HL-60 (cell line): ENCODE data around the gene ZNF462.

Experiments
- DNase-seq, 2 experiments: peaks; one replicate each; pipeline ENCODE4 v3.0.0-alpha.2; 2010 to 2020; ENCODE audit warnings: low read depth in 1 of 2, low spot score in 1 of 2
- H3K27ac ChIP-seq: fragments of 250-450 bp; sonication (Bioruptor Pico); replicated peaks from 2 replicates; pipeline ENCODE4 v1.5.1; 2020; ENCODE audit warnings: mild to moderate bottlenecking, moderate library complexity
- H3K27me3 ChIP-seq: fragments of 250-450 bp; sonication (Bioruptor Pico); 2 replicates; pipeline ENCODE4 v1.5.1; 2021; ENCODE audit warnings: mild to moderate bottlenecking, moderate library complexity; ENCODE audit not compliant: insufficient read depth, poor library complexity, severe bottlenecking
- H3K4me3 ChIP-seq: replicated peaks from 2 replicates; pipeline ENCODE4 v1.5.1; 2011; ENCODE audit warnings: mild to moderate bottlenecking, control low read depth, low read length; ENCODE audit not compliant: insufficient read depth
- GABPA ChIP-seq: IDR thresholded peaks from 2 replicates; pipeline ENCODE4 v1.6.1; 2012; ENCODE audit warnings: low read depth
- POLR2AphosphoS5 ChIP-seq: IDR thresholded peaks from 2 replicates; pipeline ENCODE4 v1.6.1; 2012; ENCODE audit warnings: low read depth
- SPI1 ChIP-seq: IDR thresholded peaks from 2 replicates; pipeline ENCODE4 v1.6.1; 2012; ENCODE audit warnings: low read depth, mild to moderate bottlenecking, borderline replicate concordance
- TF ChIP-seq, protein P1 (sequence below): IDR thresholded peaks from 2 replicates; pipeline ENCODE4 v1.6.1; 2012; ENCODE audit warnings: low read depth; ENCODE audit not compliant: insufficient replicate concordance
- TF ChIP-seq, protein P2 (sequence below): IDR thresholded peaks from one replicate; pipeline ENCODE4 v1.5.1; 2011; ENCODE audit warnings: low read length, control low read depth, inconsistent platforms; ENCODE audit not compliant: insufficient read depth

The ZNF462 gene

GRCh38 chr9:106911951-106912350 is 49.0 kb downstream of the ZNF462 start:
- DNase-seq: no peak
- TF ChIP-seq GABPA: no peak
- TF ChIP-seq POLR2AphosphoS5: no peak
- no peak for TF ChIP-seq SPI1
- TF ChIP-seq, protein P1, sequence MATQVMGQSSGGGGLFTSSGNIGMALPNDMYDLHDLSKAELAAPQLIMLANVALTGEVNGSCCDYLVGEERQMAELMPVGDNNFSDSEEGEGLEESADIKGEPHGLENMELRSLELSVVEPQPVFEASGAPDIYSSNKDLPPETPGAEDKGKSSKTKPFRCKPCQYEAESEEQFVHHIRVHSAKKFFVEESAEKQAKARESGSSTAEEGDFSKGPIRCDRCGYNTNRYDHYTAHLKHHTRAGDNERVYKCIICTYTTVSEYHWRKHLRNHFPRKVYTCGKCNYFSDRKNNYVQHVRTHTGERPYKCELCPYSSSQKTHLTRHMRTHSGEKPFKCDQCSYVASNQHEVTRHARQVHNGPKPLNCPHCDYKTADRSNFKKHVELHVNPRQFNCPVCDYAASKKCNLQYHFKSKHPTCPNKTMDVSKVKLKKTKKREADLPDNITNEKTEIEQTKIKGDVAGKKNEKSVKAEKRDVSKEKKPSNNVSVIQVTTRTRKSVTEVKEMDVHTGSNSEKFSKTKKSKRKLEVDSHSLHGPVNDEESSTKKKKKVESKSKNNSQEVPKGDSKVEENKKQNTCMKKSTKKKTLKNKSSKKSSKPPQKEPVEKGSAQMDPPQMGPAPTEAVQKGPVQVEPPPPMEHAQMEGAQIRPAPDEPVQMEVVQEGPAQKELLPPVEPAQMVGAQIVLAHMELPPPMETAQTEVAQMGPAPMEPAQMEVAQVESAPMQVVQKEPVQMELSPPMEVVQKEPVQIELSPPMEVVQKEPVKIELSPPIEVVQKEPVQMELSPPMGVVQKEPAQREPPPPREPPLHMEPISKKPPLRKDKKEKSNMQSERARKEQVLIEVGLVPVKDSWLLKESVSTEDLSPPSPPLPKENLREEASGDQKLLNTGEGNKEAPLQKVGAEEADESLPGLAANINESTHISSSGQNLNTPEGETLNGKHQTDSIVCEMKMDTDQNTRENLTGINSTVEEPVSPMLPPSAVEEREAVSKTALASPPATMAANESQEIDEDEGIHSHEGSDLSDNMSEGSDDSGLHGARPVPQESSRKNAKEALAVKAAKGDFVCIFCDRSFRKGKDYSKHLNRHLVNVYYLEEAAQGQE: no peak
- TF ChIP-seq, protein P2, sequence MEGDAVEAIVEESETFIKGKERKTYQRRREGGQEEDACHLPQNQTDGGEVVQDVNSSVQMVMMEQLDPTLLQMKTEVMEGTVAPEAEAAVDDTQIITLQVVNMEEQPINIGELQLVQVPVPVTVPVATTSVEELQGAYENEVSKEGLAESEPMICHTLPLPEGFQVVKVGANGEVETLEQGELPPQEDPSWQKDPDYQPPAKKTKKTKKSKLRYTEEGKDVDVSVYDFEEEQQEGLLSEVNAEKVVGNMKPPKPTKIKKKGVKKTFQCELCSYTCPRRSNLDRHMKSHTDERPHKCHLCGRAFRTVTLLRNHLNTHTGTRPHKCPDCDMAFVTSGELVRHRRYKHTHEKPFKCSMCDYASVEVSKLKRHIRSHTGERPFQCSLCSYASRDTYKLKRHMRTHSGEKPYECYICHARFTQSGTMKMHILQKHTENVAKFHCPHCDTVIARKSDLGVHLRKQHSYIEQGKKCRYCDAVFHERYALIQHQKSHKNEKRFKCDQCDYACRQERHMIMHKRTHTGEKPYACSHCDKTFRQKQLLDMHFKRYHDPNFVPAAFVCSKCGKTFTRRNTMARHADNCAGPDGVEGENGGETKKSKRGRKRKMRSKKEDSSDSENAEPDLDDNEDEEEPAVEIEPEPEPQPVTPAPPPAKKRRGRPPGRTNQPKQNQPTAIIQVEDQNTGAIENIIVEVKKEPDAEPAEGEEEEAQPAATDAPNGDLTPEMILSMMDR: no peak
- Histone ChIP-seq H3K27me3 (no peaks in the 10 kb centered on the region), H3K4me3 (no peak overlapping the region), H3K27ac (no peak overlapping the region)

GRCh38 chr9:106913276-106913675 is 50.3 kb downstream of the ZNF462 start:
- no peak for DNase-seq
- no peak for TF ChIP-seq GABPA
- TF ChIP-seq, protein P2: no peak
- TF ChIP-seq POLR2AphosphoS5: no peak
- TF ChIP-seq SPI1: no peak
- TF ChIP-seq, protein P1: no peak
- Histone ChIP-seq H3K27ac (no peak overlapping the region), H3K4me3 (no peak overlapping the region), H3K27me3 (no peaks in the 10 kb centered on the region)

GRCh38 chr9:106915851-106916250 is 52.9 kb downstream of the ZNF462 start:
- Histone ChIP-seq H3K27ac (no peak overlapping the region), H3K27me3 (no peaks in the 10 kb centered on the region), H3K4me3 (no peak overlapping the region)
- no peak for DNase-seq
- TF ChIP-seq, protein P2: no peak
- no peak for TF ChIP-seq GABPA
- TF ChIP-seq SPI1: no peak
- TF ChIP-seq POLR2AphosphoS5: no peak
- TF ChIP-seq, protein P1: no peak
